HG03103 (cell line): ENCODE data around the gene UCP1.
"Not testable (repeated sequence)": the region's sequence is repeated elsewhere in the genome, so short reads cannot be mapped to it uniquely, and the experiment has no call there.

Source experiments
- ATAC-seq: cut with Tn5 transposase; IDR thresholded peaks from one replicate; pipeline ENCODE4 v1.9.1; 2021; ENCODE audit warnings: low read depth; ENCODE audit not compliant: unreplicated experiment

The UCP1 gene

DNA sequence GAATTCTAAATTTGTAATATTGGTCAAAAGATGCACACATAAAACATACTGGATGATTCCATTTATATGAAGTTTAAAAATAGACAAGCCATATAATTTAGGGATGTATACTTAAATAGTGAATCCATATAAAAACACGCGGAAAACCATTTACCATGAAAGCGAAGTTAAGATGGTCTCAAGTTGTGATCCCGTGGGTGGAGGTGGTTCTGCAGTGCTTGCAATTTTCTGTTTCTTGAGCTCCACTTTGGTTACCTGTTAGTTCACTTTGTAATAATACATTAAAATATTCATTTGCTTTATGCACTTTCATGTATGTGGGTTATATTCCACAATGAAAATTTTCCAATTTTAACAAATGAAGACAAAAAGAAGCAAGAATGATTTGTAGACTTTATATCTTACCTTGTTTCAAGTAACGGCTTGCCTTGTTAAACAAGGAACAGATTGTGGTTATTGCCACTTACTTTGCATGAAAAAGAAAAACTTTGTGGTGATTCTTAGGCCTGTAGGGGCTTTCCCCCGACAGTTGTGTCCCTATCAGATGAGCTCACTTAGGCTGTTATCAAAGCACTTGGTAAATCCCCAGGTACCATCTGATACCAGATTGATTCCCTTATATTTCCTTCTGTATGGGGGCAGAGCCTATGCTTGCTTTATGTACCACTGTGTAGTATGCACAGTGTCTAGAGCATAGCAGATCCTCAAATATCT, 12.2 kb downstream of the UCP1 start:
- ATAC-seq = peak; percentile 100

DNA sequence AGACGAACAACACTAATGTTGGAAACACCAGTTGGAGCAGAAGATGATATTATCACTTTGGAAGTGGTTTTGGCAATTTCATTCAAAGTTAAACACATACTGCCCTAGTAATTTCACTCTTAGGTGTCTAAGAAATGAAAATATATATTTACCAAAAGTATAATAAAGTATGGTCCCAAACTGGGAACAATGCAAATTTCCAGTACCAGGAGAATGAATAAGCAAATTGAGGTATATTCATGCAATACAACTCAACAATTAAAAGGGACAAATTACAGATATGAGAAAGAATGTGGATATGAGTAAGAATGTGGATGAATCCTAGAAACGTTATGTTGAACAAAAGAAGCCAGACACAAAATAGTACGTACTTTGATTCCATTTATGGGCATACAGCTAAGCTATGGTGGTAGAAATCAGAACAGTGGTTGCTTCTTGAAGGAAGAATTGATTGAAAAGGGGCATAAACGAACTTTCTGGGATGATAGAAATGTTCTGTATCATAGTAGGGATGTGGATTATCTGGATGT, 34.7 kb downstream of the UCP1 start:
- ATAC-seq = no peak

DNA sequence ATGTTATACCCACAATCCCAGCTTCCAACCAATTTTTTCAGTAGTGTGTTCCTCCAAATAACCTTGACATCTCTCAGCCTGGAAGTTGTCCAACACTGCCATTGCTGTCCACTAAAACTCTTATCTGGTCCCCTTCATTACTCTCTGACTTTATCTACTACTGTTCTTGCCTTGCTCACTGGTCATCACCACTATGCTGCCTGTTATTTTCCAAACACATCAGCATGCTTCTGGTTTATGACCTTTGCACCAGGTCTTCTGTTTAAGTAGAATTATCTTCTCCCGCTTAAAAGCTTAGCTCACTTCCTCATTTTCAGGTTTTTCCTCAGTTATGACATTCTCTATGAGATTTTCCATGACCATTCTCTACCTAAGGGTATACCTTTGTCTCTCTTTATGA, 39.3 kb downstream of the UCP1 start:
- no peak for ATAC-seq

DNA sequence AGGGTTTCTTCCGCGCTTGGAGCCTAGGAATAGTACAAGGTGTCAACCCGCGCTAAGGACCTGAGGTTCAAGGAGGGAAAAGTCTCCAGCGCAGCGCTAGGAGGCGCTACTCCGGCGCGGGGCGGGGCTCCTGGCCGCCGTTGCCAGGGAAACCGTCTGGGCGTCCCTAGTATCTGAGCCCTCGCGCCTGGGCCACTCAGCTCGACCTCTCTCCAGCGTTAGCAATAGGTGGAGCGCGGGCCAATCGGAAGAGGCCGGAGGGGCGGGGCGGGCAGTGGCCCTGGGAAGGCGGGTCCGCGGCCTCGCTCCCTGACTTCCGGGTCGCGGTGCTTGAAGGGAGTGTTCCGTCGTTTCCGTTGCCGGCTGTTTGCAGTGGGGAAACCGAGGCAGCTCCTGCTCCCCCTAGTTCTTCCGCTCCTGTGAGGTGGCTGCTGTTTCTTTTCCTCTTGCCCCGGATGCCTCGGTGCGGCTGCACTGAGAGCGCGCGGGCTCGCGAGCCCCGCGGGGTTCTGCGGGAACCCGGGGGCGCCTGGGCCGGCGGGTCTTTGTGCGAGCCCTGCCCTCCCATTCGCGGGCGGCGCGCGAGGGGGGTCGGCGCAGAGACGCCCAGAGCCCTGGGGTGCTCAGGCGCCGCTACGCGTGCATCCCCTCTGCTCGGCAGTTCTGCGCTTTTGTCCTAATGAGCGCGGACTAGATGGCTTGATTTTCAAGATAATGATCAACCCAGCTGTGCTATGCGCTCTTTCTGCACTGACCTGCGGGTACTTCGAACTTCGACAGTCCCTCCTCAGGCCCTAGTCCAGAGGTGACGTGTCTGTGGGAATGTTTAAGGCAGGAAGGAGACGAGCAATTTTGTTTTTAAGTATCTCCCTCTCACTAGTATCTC, 44.7 kb downstream of the UCP1 start, which contains the start of gene ELMOD2:
Gene ELMOD2 (plus strand): TSS at position 312 of the 886 bp plus-strand sequence. CDS start 1,261 bp downstream, outside the sequence.
- peak; percentile 100 for ATAC-seq

DNA sequence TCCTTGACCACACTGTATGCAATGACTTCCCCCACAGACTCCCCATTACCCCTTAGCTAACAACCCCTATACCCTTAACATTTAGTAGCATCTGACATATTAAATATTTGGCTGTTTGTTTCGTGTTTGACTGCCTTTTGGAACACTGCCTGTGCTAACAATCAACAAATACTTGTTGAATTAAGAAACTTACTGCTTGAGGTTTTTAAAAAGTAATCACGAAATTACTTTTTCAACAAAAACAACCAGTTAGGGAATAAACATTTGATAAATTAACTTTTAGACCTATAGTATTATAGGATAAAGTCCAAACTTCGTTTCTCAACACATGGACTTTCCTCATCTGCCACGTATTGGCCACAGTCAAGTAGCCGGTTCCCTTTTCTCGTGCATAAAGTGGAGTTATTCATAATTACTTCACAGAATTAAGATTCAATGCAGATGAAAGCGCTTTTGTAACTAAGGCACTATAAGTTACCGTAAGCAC, 45.3 kb downstream of the UCP1 start:
- ATAC-seq = peak; percentile 11

DNA sequence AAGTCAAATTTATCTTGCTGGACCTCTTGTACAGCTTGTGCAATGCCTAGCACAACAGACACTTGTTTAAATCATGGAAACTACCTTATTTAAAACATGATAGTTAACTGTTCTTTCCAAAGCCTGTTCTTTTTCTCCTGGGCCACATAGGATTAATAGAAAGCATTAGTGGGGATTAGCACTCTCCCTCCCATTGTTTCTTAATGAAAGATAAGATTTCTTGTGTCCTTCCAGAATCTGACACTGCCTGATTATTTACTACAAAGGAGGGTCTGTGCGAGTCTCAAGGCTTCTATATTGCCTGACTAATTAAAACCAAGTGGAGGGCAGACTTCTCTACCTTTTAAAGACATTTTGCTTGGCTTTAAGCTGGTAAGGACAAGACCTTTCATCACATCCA, 53.3 kb downstream of the UCP1 start:
- no peak for ATAC-seq

DNA sequence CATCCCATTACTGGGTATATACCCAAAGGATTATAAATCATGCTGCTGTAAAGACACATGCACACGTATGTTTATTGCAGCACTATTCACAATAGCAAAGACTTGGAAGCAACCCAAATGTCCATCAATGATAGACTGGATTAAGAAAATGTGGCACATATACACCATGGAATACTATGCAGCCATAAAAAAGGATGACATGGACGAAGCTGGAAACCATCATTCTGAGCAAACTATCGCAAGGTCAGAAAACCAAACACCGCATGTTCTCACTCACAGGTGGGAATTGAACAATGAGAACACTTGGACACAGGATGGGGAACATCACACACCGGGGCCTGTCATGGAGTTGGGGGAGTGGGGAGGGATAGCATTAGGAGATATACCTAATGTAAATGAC, 55.0 kb downstream of the UCP1 start:
- ATAC-seq = not testable (repeated sequence)
